Suprapubic skin (tissue), 4 donors: ENCODE measurements around the gene VLDLR. TPM values are rescaled to one million over a fixed set of nuclear protein-coding genes. Genes with fewer than 3 reads are reported as not detected.

ENCODE experiments used
- DNase-seq, 2 donors: peaks; one replicate each; pipeline ENCODE4 v3.0.0-alpha.2; 2019; ENCODE audit warnings: low spot score in 2 of 2
- H3K27ac ChIP-seq: fragments of 200-600 bp; sonication (generic); one replicate; pipeline ENCODE4 v1.5.1; 2019
- H3K27me3 ChIP-seq: fragments of 200-600 bp; sonication (generic); one replicate; pipeline ENCODE4 v1.5.1; 2019
- H3K36me3 ChIP-seq: fragments of 200-600 bp; sonication (generic); one replicate; pipeline ENCODE4 v1.5.1; 2019
- H3K4me1 ChIP-seq: fragments of 200-600 bp; sonication (generic); one replicate; pipeline ENCODE4 v1.5.1; 2019
- H3K4me3 ChIP-seq: fragments of 200-600 bp; sonication (generic); one replicate; pipeline ENCODE4 v1.5.1; 2019; ENCODE audit warnings: mild to moderate bottlenecking
- H3K9me3 ChIP-seq: fragments of 200-600 bp; sonication (generic); one replicate; pipeline ENCODE4 v1.5.1; 2019
- CTCF ChIP-seq, 2 donors: fragments of 200-600 bp in 1 of 2; fragments of 450-650 bp in 1 of 2; sonication (generic) in 1 of 2; IDR thresholded peaks; one replicate each; pipeline ENCODE4 v1.5.1; 2016 to 2019; ENCODE audit warnings: antibody characterized with exemption in 2 of 2, mild to moderate bottlenecking in 1 of 2, moderate library complexity in 1 of 2
- EP300 ChIP-seq: sonication (generic); formaldehyde crosslinking; IDR thresholded peaks from one replicate; pipeline ENCODE4 v1.6.1; 2017; ENCODE audit warnings: antibody characterized with exemption
- POLR2A ChIP-seq, 2 donors: fragments of 450-650 bp; IDR thresholded peaks; one replicate each; pipeline ENCODE4 v1.6.1; 2017; ENCODE audit warnings: antibody characterized with exemption in 2 of 2, mild to moderate bottlenecking in 2 of 2, moderate library complexity in 2 of 2
- POLR2AphosphoS5 ChIP-seq, 3 donors: sonication (generic); formaldehyde crosslinking; IDR thresholded peaks; one replicate each; pipeline ENCODE4 v1.6.1; 2017; ENCODE audit warnings: antibody characterized with exemption in 3 of 3
- WGBS: methylation state at CpG from one replicate; pipeline ENCODE4 v1.1.5; 2018; 5-methylcytosine and 5-hydroxymethylcytosine counted together
- total RNA-seq, 4 donors: library from RNA; depleted of rRNA; stranded (reverse); fragments of >200 nt; gene quantifications; one replicate each; pipeline ENCODE4 v1.1.0, GENCODE V29; 2016

The VLDLR gene
- total RNA-seq, 4 donors from 2014 or later = 1.1 to 8.4 (median 6.9) TPM

GRCh38 chr9:2662496-2662895 lies 40.9 kb downstream of the VLDLR start:
- H3K9me3 ChIP-seq = no peaks in the 10 kb centered on the region
- no peaks in the 10 kb centered on the region for H3K36me3 ChIP-seq
- H3K27me3 ChIP-seq = no peaks in the 10 kb centered on the region
- no peak for DNase-seq
- H3K4me3 ChIP-seq = no peak overlapping the region
- H3K27ac ChIP-seq = no peak overlapping the region
- peaks cover 17% of the 10 kb centered on the region for H3K4me1 ChIP-seq
- WGBS = 92% methylated on average over 7 of the region's 7 CpGs
- no peak for TF ChIP-seq POLR2A (IDR thresholded peaks at IDR 0.05)
- no peak for TF ChIP-seq CTCF (IDR thresholded peaks at IDR 0.05)
- TF ChIP-seq POLR2AphosphoS5 (IDR thresholded peaks at IDR 0.05) = no peak
- TF ChIP-seq EP300 = no peak

- H3K27ac ChIP-seq = peak overlapping the region; percentile 46
- H3K36me3 ChIP-seq = no peaks in the 10 kb centered on the region
- no peak for TF ChIP-seq POLR2AphosphoS5 (IDR thresholded peaks at IDR 0.05)
- TF ChIP-seq POLR2A (IDR thresholded peaks at IDR 0.05) = no peak
- no peak for TF ChIP-seq CTCF (IDR thresholded peaks at IDR 0.05)
- no peak for TF ChIP-seq EP300
- DNase-seq = no peak
- H3K27me3 ChIP-seq = no peaks in the 10 kb centered on the region
- H3K9me3 ChIP-seq = no peaks in the 10 kb centered on the region
- peaks cover 17% of the 10 kb centered on the region for H3K4me1 ChIP-seq
- no peak overlapping the region for H3K4me3 ChIP-seq
- 43% methylated on average over 7 of the region's 7 CpGs for WGBS
Measured at GRCh38 chr9:2663461-2664173, 42.0 kb downstream of the VLDLR start.

GRCh38 chr9:2664174-2665065 lies 42.8 kb downstream of the VLDLR start:
- 54% methylated on average over 4 of the region's 4 CpGs for whole genome bisulfite sequencing
- no peak for DNase-seq
- TF ChIP-seq POLR2AphosphoS5 (IDR thresholded peaks at IDR 0.05) (no peak), CTCF (IDR thresholded peaks at IDR 0.05) (no peak), EP300 (no peak), POLR2A (IDR thresholded peaks at IDR 0.05) (no peak)
- H3K4me3 ChIP-seq = no peak overlapping the region
- H3K27ac ChIP-seq = peak overlapping the region; percentile 46
- H3K36me3 ChIP-seq = no peaks in the 10 kb centered on the region
- H3K27me3 ChIP-seq = no peaks in the 10 kb centered on the region
- peaks cover 17% of the 10 kb centered on the region for H3K4me1 ChIP-seq
- no peaks in the 10 kb centered on the region for H3K9me3 ChIP-seq

GRCh38 chr9:2666569-2666968 lies 45.0 kb downstream of the VLDLR start:
- Histone ChIP-seq H3K27ac (no peak overlapping the region), H3K27me3 (no peaks in the 10 kb centered on the region), H3K4me3 (no peak overlapping the region), H3K4me1 (peaks cover 17% of the 10 kb centered on the region), H3K36me3 (no peaks in the 10 kb centered on the region), H3K9me3 (no peaks in the 10 kb centered on the region)
- TF ChIP-seq EP300 (no peak), CTCF (IDR thresholded peaks at IDR 0.05) (no peak), POLR2AphosphoS5 (IDR thresholded peaks at IDR 0.05) (no peak), POLR2A (IDR thresholded peaks at IDR 0.05) (no peak)
- DNase-seq = no peak
- WGBS = 94% methylated on average over 4 of the region's 4 CpGs

GRCh38 chr9:2673161-2673560 lies 51.6 kb downstream of the VLDLR start:
- TF ChIP-seq POLR2AphosphoS5 (IDR thresholded peaks at IDR 0.05) (no peak), CTCF (IDR thresholded peaks at IDR 0.05) (no peak), POLR2A (IDR thresholded peaks at IDR 0.05) (no peak), EP300 (no peak)
- Histone ChIP-seq H3K9me3 (no peaks in the 10 kb centered on the region), H3K36me3 (no peaks in the 10 kb centered on the region), H3K27ac (no peak overlapping the region), H3K4me1 (no peaks in the 10 kb centered on the region), H3K27me3 (no peaks in the 10 kb centered on the region), H3K4me3 (no peak overlapping the region)
- no peak for DNase-seq
- WGBS = 86% methylated on average over 3 of the region's 3 CpGs
